ENCODE results near the gene PER2.

PER2 gene

DNA sequence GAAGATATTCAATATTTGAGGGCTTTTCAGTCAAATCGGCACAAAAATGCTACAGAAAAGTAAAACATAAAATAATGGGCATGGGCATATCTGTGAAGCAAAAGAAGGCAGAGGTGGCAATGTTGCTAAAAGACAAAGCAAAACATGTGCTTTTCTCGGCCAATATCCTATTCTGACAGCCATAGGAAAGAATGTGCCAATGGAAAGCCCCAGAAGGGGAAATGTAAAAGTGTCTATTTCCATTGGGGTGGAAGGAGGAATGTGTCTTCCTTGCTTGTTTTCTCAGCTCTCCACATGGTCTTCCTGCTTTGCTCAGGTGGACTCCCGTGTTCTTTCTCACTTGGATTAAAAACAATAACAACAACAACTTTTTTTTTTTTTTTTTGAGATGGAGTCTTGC, 13.7 kb upstream of the PER2 start:
- DNase-seq (ENCODE audit: low read depth), result no peak
- H3K4me3 ChIP-seq (ENCODE audit: low read depth, low read length), result no peak overlapping the region
- TF ChIP-seq, protein P1, sequence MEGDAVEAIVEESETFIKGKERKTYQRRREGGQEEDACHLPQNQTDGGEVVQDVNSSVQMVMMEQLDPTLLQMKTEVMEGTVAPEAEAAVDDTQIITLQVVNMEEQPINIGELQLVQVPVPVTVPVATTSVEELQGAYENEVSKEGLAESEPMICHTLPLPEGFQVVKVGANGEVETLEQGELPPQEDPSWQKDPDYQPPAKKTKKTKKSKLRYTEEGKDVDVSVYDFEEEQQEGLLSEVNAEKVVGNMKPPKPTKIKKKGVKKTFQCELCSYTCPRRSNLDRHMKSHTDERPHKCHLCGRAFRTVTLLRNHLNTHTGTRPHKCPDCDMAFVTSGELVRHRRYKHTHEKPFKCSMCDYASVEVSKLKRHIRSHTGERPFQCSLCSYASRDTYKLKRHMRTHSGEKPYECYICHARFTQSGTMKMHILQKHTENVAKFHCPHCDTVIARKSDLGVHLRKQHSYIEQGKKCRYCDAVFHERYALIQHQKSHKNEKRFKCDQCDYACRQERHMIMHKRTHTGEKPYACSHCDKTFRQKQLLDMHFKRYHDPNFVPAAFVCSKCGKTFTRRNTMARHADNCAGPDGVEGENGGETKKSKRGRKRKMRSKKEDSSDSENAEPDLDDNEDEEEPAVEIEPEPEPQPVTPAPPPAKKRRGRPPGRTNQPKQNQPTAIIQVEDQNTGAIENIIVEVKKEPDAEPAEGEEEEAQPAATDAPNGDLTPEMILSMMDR (IDR thresholded peaks at IDR 0.05; ENCODE audit: low read depth, low read length, missing control alignments), result no peak

GRCh38 chr2:238299803-238300202, 11.4 kb upstream of the PER2 start:
- TF ChIP-seq, protein P1 (IDR thresholded peaks at IDR 0.05; ENCODE audit: low read depth, low read length, missing control alignments), result no peak
- DNase-seq (ENCODE audit: low read depth), result no peak
- no peak overlapping the region for H3K4me3 ChIP-seq (ENCODE audit: low read depth, low read length)

DNA sequence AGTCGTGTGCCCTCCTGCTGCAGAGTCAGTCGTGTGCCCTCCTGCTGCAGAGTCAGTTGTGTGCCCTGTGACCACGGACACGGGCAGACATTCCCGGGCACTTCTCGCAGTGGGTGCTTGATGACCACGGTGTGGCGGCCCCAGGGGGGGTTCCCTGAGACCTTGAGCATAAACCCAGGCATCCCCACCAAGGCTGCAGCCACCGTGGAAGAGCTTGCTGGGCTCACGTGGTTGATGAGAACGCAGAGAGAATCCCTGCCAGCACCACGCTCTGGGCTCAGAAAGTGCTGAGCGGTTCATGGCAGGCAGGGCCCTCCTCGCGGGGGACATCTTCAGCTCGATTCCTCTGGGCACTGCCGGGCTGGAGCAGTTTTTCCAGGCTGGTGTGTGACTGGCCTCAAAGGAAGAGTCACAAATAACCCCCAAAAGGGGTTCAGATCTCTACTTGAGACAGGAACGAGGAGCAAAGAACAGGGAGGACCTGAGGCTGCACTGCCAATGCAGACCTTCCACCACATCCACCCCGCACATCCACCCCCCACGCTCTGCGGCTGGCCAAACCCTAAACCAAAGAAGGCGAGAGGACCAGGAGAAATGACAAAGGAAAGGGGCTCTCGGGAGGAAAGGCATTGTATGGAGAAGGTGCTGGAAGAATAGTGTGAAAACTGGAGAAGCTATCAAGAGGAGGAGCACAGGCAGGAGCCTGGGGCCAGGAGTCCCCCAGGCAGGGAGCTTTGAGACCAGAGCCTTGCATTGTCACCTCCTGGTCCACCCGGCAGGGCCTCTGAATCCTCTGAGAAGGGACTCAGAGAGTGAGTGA, 8.4 kb upstream of the PER2 start:
- H3K4me3 ChIP-seq (ENCODE audit: low read depth, low read length), result no peak overlapping the region
- TF ChIP-seq, protein P1 (IDR thresholded peaks at IDR 0.05; ENCODE audit: low read depth, low read length, missing control alignments), result no peak
- DNase-seq (ENCODE audit: low read depth), result no peak

GRCh38 chr2:238295144-238296112, 7.0 kb upstream of the PER2 start:
- no peak for DNase-seq (ENCODE audit: low read depth)
- TF ChIP-seq, protein P1 (IDR thresholded peaks at IDR 0.05; ENCODE audit: low read depth, low read length, missing control alignments), result no peak
- H3K4me3 ChIP-seq (ENCODE audit: low read depth, low read length), result no peak overlapping the region

GRCh38 chr2:238294393-238295143, 6.2 kb upstream of the PER2 start:
- H3K4me3 ChIP-seq (ENCODE audit: low read depth, low read length), result no peak overlapping the region
- no peak for DNase-seq (ENCODE audit: low read depth)
- TF ChIP-seq, protein P1 (IDR thresholded peaks at IDR 0.05; ENCODE audit: low read depth, low read length, missing control alignments), result no peak

DNA sequence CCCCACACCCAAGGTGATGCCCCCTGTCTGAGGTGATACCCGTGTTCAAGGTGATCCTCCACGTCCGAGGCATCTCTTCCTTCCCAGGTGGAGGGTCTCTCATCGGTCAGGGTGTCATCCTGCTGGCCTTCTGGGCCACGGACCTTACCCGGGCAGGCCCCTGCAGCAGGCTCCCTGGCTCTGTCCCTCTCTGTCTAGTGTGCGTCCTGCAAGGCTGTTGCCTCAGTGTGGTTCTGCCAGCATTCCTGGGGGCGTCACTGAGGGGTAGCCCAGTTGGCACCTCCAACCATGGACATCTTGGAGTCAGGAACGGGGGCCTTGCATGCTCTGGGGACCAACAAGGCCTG, 5.6 kb upstream of the PER2 start:
- H3K4me3 ChIP-seq (ENCODE audit: low read depth, low read length), result no peak overlapping the region
- no peak for DNase-seq (ENCODE audit: low read depth)
- TF ChIP-seq, protein P1 (IDR thresholded peaks at IDR 0.05; ENCODE audit: low read depth, low read length, missing control alignments), result no peak

All from GM12864 (cell line).